Neural cell (in vitro differentiated cells): Measurements from ENCODE around the gene SLC35B1. TPM values are rescaled to one million over a fixed set of nuclear protein-coding genes. Genes with fewer than 3 reads are reported as not detected.

Source experiments
- H2AFZ ChIP-seq: fragments of 200-600, 300-800 bp; sonication (generic), shearing (Covaris generic); 2 replicates; pipeline ENCODE4 v1.6.0; 2014; ENCODE audit warnings: low read depth, mild to moderate bottlenecking, antibody characterized with exemption, low read length, moderate library complexity
- H3F3A ChIP-seq: fragments of 200-600 bp; shearing (Covaris generic); 2 replicates; pipeline ENCODE4 v1.6.1; 2016; ENCODE audit warnings: mild to moderate bottlenecking, moderate library complexity, mixed read lengths, antibody characterized with exemption, low read length; ENCODE audit not compliant: insufficient read depth, poor library complexity, severe bottlenecking
- H3K27ac ChIP-seq: fragments of 200-600, 300-800 bp; sonication (generic), shearing (Covaris generic); 2 replicates; pipeline ENCODE4 v1.5.1; 2014; ENCODE audit warnings: mild to moderate bottlenecking, low read length, moderate library complexity
- H3K27me3 ChIP-seq: fragments of 300-800, 200-600 bp; sonication (generic), shearing (Covaris generic); 2 replicates; pipeline ENCODE4 v1.6.0; 2014; ENCODE audit warnings: mild to moderate bottlenecking, low read depth, low read length, moderate library complexity; ENCODE audit not compliant: insufficient read depth
- H3K36me3 ChIP-seq: fragments of 300-800, 200-600 bp; sonication (generic), shearing (Covaris generic); 2 replicates; pipeline ENCODE4 v1.5.1; 2014; ENCODE audit warnings: mild to moderate bottlenecking, antibody characterized with exemption, low read length, moderate library complexity; ENCODE audit not compliant: insufficient read depth
- H3K4me2 ChIP-seq: fragments of 300-800, 200-600 bp; sonication (generic), shearing (Covaris generic); 2 replicates; pipeline ENCODE4 v1.6.0; 2014; ENCODE audit warnings: mild to moderate bottlenecking, low read length
- H3K4me3 ChIP-seq: fragments of 300-800, 200-600 bp; sonication (generic), shearing (Covaris generic); 2 replicates; pipeline ENCODE4 v1.5.1; 2014; ENCODE audit warnings: mild to moderate bottlenecking, low read length, moderate library complexity
- H3K79me2 ChIP-seq: fragments of 200-600 bp; shearing (Covaris generic); replicated peaks from 2 replicates; pipeline ENCODE4 v1.6.0; 2014; ENCODE audit warnings: mild to moderate bottlenecking, low read length, moderate library complexity; ENCODE audit not compliant: insufficient read depth
- H3K9ac ChIP-seq: fragments of 300-800, 200-600 bp; sonication (generic), shearing (Covaris generic); 2 replicates; pipeline ENCODE4 v1.6.1; 2016; ENCODE audit warnings: mild to moderate bottlenecking, low read length, mixed read lengths
- H3K9me2 ChIP-seq: fragments of 200-600 bp; shearing (Covaris generic); 2 replicates; pipeline ENCODE4 v1.6.1; 2016; ENCODE audit warnings: mild to moderate bottlenecking, low read length, mixed read lengths; ENCODE audit not compliant: insufficient read depth
- H3K9me3 ChIP-seq: fragments of 200-600, 300-800 bp; sonication (generic), shearing (Covaris generic); 2 replicates; pipeline ENCODE4 v1.6.1; 2016; ENCODE audit warnings: mild to moderate bottlenecking, mixed run types, low read length, moderate library complexity, mixed read lengths
- H4K20me1 ChIP-seq: fragments of 200-600 bp; shearing (Covaris generic); 2 replicates; pipeline ENCODE4 v1.6.1; 2016; ENCODE audit warnings: mild to moderate bottlenecking, mixed run types; ENCODE audit not compliant: insufficient read depth
- CTCF ChIP-seq: fragments of 450-650 bp; IDR thresholded peaks from 2 replicates; pipeline ENCODE4 v1.5.1; 2014; ENCODE audit warnings: antibody characterized with exemption, mild to moderate bottlenecking, moderate library complexity; ENCODE audit not compliant: poor library complexity, severe bottlenecking
- EP300 ChIP-seq: fragments of 450-650 bp; conservative IDR thresholded peaks from 2 replicates; pipeline ENCODE4 v1.6.1; 2014; ENCODE audit warnings: antibody characterized with exemption, mild to moderate bottlenecking, moderate library complexity; ENCODE audit not compliant: poor library complexity, severe bottlenecking
- EZH2 ChIP-seq: fragments of 200-600, 300-800 bp; shearing (Covaris generic), sonication (generic); IDR thresholded peaks from 2 replicates; pipeline ENCODE4 v1.6.1; 2014; ENCODE audit warnings: antibody characterized with exemption, low read length, borderline replicate concordance, mild to moderate bottlenecking; ENCODE audit not compliant: insufficient read depth, poor library complexity, severe bottlenecking
- MXI1 ChIP-seq: fragments of 450-650 bp; conservative IDR thresholded peaks from 2 replicates; pipeline ENCODE4 v1.6.1; 2014; ENCODE audit warnings: antibody characterized with exemption, mild to moderate bottlenecking; ENCODE audit not compliant: poor library complexity, severe bottlenecking
- POLR2AphosphoS5 ChIP-seq: IDR thresholded peaks from 2 replicates; pipeline ENCODE4 v1.6.1; 2012
- RAD21 ChIP-seq: fragments of 450-650 bp; conservative IDR thresholded peaks from 2 replicates; pipeline ENCODE4 v1.6.1; 2014; ENCODE audit warnings: antibody characterized with exemption, mild to moderate bottlenecking, moderate library complexity
- SMC3 ChIP-seq: fragments of 450-650 bp; conservative IDR thresholded peaks from 2 replicates; pipeline ENCODE4 v1.6.1; 2014; ENCODE audit warnings: antibody characterized with exemption, mild to moderate bottlenecking, moderate library complexity; ENCODE audit not compliant: poor library complexity
- TAF1 ChIP-seq: IDR thresholded peaks from 2 replicates; pipeline ENCODE4 v1.6.1; 2012; ENCODE audit warnings: low read depth
- polyA plus RNA-seq: library from polyadenylated mRNA; depleted of rRNA; stranded (reverse); fragments of >200 nt; gene quantifications from 2 replicates; pipeline ENCODE4 v1.2.3, GENCODE V29; 2014
- TF ChIP-seq, protein P1 (sequence below): IDR thresholded peaks from 2 replicates; pipeline ENCODE4 v1.6.1; 2012; ENCODE audit warnings: borderline replicate concordance

SLC35B1 gene
- polyA plus RNA-seq, 1 donor from 2014 or later, result 120 TPM

GRCh38 chr17:49691086-49691676, 16.6 kb downstream of the SLC35B1 start:
- H3K9me3 ChIP-seq, result no peaks in the 10 kb centered on the region
- no peak overlapping the region for H3K9ac ChIP-seq
- no peak overlapping the region for H3K4me3 ChIP-seq
- H3K4me2 ChIP-seq, result no peak overlapping the region
- H2AFZ ChIP-seq, result no peak overlapping the region
- H3K27me3 ChIP-seq, result no peaks in the 10 kb centered on the region
- no peaks in the 10 kb centered on the region for H3K79me2 ChIP-seq
- H3K36me3 ChIP-seq, result no peaks in the 10 kb centered on the region
- no peaks in the 10 kb centered on the region for H4K20me1 ChIP-seq
- H3K9me2 ChIP-seq, result no peaks in the 10 kb centered on the region
- no peak for TF ChIP-seq POLR2AphosphoS5
- TF ChIP-seq RAD21, result no peak
- TF ChIP-seq, protein P1, sequence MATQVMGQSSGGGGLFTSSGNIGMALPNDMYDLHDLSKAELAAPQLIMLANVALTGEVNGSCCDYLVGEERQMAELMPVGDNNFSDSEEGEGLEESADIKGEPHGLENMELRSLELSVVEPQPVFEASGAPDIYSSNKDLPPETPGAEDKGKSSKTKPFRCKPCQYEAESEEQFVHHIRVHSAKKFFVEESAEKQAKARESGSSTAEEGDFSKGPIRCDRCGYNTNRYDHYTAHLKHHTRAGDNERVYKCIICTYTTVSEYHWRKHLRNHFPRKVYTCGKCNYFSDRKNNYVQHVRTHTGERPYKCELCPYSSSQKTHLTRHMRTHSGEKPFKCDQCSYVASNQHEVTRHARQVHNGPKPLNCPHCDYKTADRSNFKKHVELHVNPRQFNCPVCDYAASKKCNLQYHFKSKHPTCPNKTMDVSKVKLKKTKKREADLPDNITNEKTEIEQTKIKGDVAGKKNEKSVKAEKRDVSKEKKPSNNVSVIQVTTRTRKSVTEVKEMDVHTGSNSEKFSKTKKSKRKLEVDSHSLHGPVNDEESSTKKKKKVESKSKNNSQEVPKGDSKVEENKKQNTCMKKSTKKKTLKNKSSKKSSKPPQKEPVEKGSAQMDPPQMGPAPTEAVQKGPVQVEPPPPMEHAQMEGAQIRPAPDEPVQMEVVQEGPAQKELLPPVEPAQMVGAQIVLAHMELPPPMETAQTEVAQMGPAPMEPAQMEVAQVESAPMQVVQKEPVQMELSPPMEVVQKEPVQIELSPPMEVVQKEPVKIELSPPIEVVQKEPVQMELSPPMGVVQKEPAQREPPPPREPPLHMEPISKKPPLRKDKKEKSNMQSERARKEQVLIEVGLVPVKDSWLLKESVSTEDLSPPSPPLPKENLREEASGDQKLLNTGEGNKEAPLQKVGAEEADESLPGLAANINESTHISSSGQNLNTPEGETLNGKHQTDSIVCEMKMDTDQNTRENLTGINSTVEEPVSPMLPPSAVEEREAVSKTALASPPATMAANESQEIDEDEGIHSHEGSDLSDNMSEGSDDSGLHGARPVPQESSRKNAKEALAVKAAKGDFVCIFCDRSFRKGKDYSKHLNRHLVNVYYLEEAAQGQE, result no peak
- H3K27ac ChIP-seq, result no peak overlapping the region
- H3F3A ChIP-seq, result no peaks in the 10 kb centered on the region

DNA sequence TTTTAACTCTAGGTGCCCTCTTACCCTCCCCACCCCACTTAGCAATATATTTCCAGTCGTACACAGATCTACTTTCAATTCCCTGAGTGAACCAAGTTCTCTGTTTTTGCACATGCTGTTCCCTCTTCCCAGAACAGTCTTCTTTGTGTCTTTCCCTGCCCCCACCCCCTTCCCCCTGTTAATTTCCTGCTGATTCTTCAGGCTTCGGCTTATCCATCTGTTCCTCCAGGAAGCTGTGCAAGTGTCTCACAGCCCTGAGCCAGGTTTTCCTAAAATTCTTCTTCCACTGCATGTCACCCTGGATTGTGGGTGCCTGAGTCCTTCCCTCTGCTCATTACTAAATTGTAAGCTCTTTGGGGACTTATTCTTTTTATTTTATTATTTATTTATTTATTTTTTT, 17.5 kb downstream of the SLC35B1 start:
- Histone ChIP-seq H3K27me3 (no peaks in the 10 kb centered on the region), H2AFZ (no peak overlapping the region), H3F3A (no peaks in the 10 kb centered on the region), H3K9me3 (no peaks in the 10 kb centered on the region), H3K9me2 (no peaks in the 10 kb centered on the region), H3K9ac (no peak overlapping the region), H3K4me2 (no peak overlapping the region), H3K4me3 (no peak overlapping the region), H3K79me2 (no peaks in the 10 kb centered on the region), H3K27ac (no peak overlapping the region), H4K20me1 (no peaks in the 10 kb centered on the region), H3K36me3 (no peaks in the 10 kb centered on the region)
- TF ChIP-seq POLR2AphosphoS5 (no peak), MXI1 (no peak), RAD21 (no peak), EZH2 (no peak), CTCF (no peak), TAF1 (no peak), SMC3 (no peak), EP300 (no peak)
- TF ChIP-seq, protein P1, result no peak
